ENCODE measurements around the gene WNT7A. TPM values are rescaled to one million over a fixed set of nuclear protein-coding genes. Genes with fewer than 3 reads are reported as not detected.

WNT7A gene
- polyA plus RNA-seq, 1 of the 3 experiments (the other 2 are of a cell fraction), result not detected

GRCh38 chr3:13845806-13846205 is 34.1 kb downstream of the WNT7A start:
- Histone ChIP-seq H3K4me1 (ENCODE audit: control insufficient read depth in 1 of 2, insufficient read depth in 2 of 2, low read depth in 1 of 2, low read length in 1 of 2) (no peaks in the 10 kb centered on the region; a peak in 1 of 4 replicates), H3K27me3 (ENCODE audit: insufficient read depth) (no peaks in the 10 kb centered on the region), H3K9me2 (no peaks in the 10 kb centered on the region), H3F3A (replicated peaks; ENCODE audit: insufficient read depth) (no peaks in the 10 kb centered on the region), H3K36me3 (replicated peaks in 1 of 2; ENCODE audit: control insufficient read depth in 1 of 2, insufficient read depth in 2 of 2, low read length in 1 of 2) (no peaks in the 10 kb centered on the region), H3K9me3 (no peaks in the 10 kb centered on the region), H2AFZ (ENCODE audit: low read depth) (no peak overlapping the region), H3K79me2 (ENCODE audit: insufficient read depth) (no peaks in the 10 kb centered on the region), H3K27ac (ENCODE audit: low read depth in 2 of 2, low read length in 1 of 2) (no peak overlapping the region), H3K9ac (no peak overlapping the region), H4K20me1 (ENCODE audit: insufficient read depth) (no peaks in the 10 kb centered on the region), H3K4me3 (ENCODE audit: low read depth in 2 of 2, low read length in 1 of 2) (no peak overlapping the region), H3K4me2 (no peak overlapping the region)
- 57% methylated on average over 5 of the region's 7 CpGs for WGBS (ENCODE audit: low lambda C conversion rate)
- TF ChIP-seq, protein P1, sequence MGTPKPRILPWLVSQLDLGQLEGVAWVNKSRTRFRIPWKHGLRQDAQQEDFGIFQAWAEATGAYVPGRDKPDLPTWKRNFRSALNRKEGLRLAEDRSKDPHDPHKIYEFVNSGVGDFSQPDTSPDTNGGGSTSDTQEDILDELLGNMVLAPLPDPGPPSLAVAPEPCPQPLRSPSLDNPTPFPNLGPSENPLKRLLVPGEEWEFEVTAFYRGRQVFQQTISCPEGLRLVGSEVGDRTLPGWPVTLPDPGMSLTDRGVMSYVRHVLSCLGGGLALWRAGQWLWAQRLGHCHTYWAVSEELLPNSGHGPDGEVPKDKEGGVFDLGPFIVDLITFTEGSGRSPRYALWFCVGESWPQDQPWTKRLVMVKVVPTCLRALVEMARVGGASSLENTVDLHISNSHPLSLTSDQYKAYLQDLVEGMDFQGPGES (IDR thresholded peaks at IDR 0.05; ENCODE audit: low read depth, low read length), result no peak
- TF ChIP-seq, protein P2, sequence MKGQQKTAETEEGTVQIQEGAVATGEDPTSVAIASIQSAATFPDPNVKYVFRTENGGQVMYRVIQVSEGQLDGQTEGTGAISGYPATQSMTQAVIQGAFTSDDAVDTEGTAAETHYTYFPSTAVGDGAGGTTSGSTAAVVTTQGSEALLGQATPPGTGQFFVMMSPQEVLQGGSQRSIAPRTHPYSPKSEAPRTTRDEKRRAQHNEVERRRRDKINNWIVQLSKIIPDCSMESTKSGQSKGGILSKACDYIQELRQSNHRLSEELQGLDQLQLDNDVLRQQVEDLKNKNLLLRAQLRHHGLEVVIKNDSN (IDR thresholded peaks at IDR 0.05; ENCODE audit: borderline replicate concordance, low read depth), result no peak
- TF ChIP-seq, protein P3, sequence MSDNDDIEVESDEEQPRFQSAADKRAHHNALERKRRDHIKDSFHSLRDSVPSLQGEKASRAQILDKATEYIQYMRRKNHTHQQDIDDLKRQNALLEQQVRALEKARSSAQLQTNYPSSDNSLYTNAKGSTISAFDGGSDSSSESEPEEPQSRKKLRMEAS (IDR thresholded peaks at IDR 0.05; ENCODE audit: low read depth), result no peak
- POLR2A ChIA-PET, result no interaction called here
- CTCF ChIA-PET, result interaction anchor here (1.3 kb wide), 1 partner anchor 20 kb away, joined by 4 read pairs; no protein-coding TSS in a partner anchor
- no peak for DNase-seq

DNA sequence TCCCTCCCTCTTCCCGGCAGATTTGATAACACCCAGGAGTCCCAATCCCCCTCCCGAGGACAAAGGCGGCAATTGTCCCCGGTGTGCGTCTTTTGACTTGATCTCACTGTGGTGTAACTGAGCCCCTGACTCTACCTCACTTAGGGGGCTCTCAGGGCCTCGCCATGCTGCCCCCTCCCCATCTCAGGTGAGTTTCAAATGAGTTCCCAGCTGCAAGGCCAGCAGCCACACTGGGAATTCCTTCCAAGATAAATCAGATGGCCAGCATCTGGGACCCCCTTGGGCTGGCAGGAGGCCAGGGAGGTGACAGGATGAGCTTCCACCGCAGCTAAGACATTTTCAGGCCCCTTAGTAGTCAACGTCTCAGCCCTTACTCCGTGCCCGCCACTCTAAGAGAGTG is 35.0 kb downstream of the WNT7A start:
- no peaks in the 10 kb centered on the region for H3K9me2 ChIP-seq
- no peak overlapping the region for H3K4me2 ChIP-seq
- no peaks in the 10 kb centered on the region for H3F3A ChIP-seq (replicated peaks; ENCODE audit: insufficient read depth)
- no peak for DNase-seq
- 30% methylated on average over 6 of the region's 10 CpGs for WGBS (ENCODE audit: low lambda C conversion rate)
- no peak overlapping the region for H2AFZ ChIP-seq (ENCODE audit: low read depth)
- H3K36me3 ChIP-seq (replicated peaks in 1 of 2; ENCODE audit: control insufficient read depth in 1 of 2, insufficient read depth in 2 of 2, low read length in 1 of 2), result no peaks in the 10 kb centered on the region
- no peaks in the 10 kb centered on the region for H3K79me2 ChIP-seq (ENCODE audit: insufficient read depth)
- ChIA-PET CTCF (interaction anchor here (1.1 kb wide), 2 partner anchors 36 to 187 kb away, joined by 3 to 7 read pairs; no protein-coding TSS in a partner anchor), POLR2A (no interaction called here)
- H3K27me3 ChIP-seq (ENCODE audit: insufficient read depth), result no peaks in the 10 kb centered on the region
- H3K4me1 ChIP-seq (ENCODE audit: control insufficient read depth in 1 of 2, insufficient read depth in 2 of 2, low read depth in 1 of 2, low read length in 1 of 2), result no peaks in the 10 kb centered on the region; a peak in 1 of 4 replicates
- H4K20me1 ChIP-seq (ENCODE audit: insufficient read depth), result no peaks in the 10 kb centered on the region
- H3K9ac ChIP-seq, result no peak overlapping the region
- no peak overlapping the region for H3K4me3 ChIP-seq (ENCODE audit: low read depth in 2 of 2, low read length in 1 of 2)
- H3K27ac ChIP-seq (ENCODE audit: low read depth in 2 of 2, low read length in 1 of 2), result no peak overlapping the region
- H3K9me3 ChIP-seq, result no peaks in the 10 kb centered on the region
- TF ChIP-seq CHD2 (IDR thresholded peaks at IDR 0.05; ENCODE audit: low read length, partially characterized antibody) (no peak), SIN3A (IDR thresholded peaks at IDR 0.05; ENCODE audit: borderline replicate concordance, low read depth, low read length) (no peak), GATA2 (CRISPR knock-in tag; IDR thresholded peaks at IDR 0.05) (no peak), EP300 (IDR thresholded peaks at IDR 0.05; ENCODE audit: borderline replicate concordance in 1 of 2, low read depth in 1 of 2, low read length in 1 of 2) (no peak), PBX3 (IDR thresholded peaks at IDR 0.05) (no peak), JUND (IDR thresholded peaks at IDR 0.05) (no peak), REST (IDR thresholded peaks at IDR 0.05; ENCODE audit: low read depth, low read length) (no peak), NFIC (IDR thresholded peaks at IDR 0.05; ENCODE audit: borderline replicate concordance) (no peak), GABPA (IDR thresholded peaks at IDR 0.05; ENCODE audit: low read depth) (no peak), FOXM1 (IDR thresholded peaks at IDR 0.05; ENCODE audit: low read depth) (no peak), RFX5 (IDR thresholded peaks at IDR 0.05; ENCODE audit: low read length) (no peak), TCF12 (IDR thresholded peaks at IDR 0.05) (no peak)
- TF ChIP-seq, protein P3 (IDR thresholded peaks at IDR 0.05; ENCODE audit: low read depth), result no peak
- TF ChIP-seq, protein P4, sequence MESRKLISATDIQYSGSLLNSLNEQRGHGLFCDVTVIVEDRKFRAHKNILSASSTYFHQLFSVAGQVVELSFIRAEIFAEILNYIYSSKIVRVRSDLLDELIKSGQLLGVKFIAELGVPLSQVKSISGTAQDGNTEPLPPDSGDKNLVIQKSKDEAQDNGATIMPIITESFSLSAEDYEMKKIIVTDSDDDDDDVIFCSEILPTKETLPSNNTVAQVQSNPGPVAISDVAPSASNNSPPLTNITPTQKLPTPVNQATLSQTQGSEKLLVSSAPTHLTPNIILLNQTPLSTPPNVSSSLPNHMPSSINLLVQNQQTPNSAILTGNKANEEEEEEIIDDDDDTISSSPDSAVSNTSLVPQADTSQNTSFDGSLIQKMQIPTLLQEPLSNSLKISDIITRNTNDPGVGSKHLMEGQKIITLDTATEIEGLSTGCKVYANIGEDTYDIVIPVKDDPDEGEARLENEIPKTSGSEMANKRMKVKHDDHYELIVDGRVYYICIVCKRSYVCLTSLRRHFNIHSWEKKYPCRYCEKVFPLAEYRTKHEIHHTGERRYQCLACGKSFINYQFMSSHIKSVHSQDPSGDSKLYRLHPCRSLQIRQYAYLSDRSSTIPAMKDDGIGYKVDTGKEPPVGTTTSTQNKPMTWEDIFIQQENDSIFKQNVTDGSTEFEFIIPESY (IDR thresholded peaks at IDR 0.05; ENCODE audit: borderline replicate concordance, low read depth), result no peak

Measured in SK-N-SH (cell line).